IMR-90 (cell line): ENCODE measurements around the gene PDZD7. TPM values are rescaled to one million over a fixed set of nuclear protein-coding genes. Genes with fewer than 3 reads are reported as not detected.

Experiments used
- ATAC-seq: fragments of 200-7000 bp; cut with Tn5 transposase; 2 replicates; pipeline ENCODE4 v1.9.1; 2020; ENCODE audit warnings: low read depth, mild to moderate bottlenecking, moderate library complexity
- BruUV-seq: library from RNA; stranded (reverse); fragments of 400-500 nt; replicated peaks from 2 replicates; lab custom pipeline; 2021; lab: Mats Ljungman, UMichigan
- CTCF ChIA-PET: fragments of 300-600 bp; formaldehyde crosslinking; extraction: SDS; loops from one replicate; lab custom pipeline; 2021; ENCODE audit warnings: antibody characterized with exemption; lab: Yijun Ruan, JAX
- POLR2A ChIA-PET: fragments of 300-600 bp; sonication (Branson Sonifier 250); formaldehyde crosslinking; loops from one replicate; lab custom pipeline; 2022; ENCODE audit warnings: antibody characterized with exemption; ENCODE audit not compliant: unreplicated experiment; lab: Charles Lee
- DNase-seq: peaks from one replicate; pipeline ENCODE4 v3.0.0; 2013
- H2AFZ ChIP-seq: replicated peaks from 2 replicates; pipeline ENCODE3; 2013; ENCODE audit warnings: low read length, mild to moderate bottlenecking; ENCODE audit not compliant: poor library complexity
- H2AK5ac ChIP-seq: 2 replicates; pipeline ENCODE4 v1.6.1; 2013; ENCODE audit warnings: low read depth, low read length, inconsistent platforms
- H2AK9ac ChIP-seq: replicated peaks from 2 replicates; pipeline ENCODE3; 2013; ENCODE audit warnings: mild to moderate bottlenecking, low read depth, low read length, moderate library complexity; ENCODE audit not compliant: poor library complexity
- H2BK120ac ChIP-seq: 2 replicates; pipeline ENCODE4 v1.6.1; 2013; ENCODE audit warnings: low read depth, low read length, inconsistent platforms
- H2BK15ac ChIP-seq: 3 replicates; pipeline ENCODE4 v1.6.1; 2013; ENCODE audit warnings: low read depth, low read length, inconsistent platforms
- H2BK20ac ChIP-seq: 2 replicates; pipeline ENCODE4 v1.6.1; 2013; ENCODE audit warnings: low read depth, mild to moderate bottlenecking, inconsistent platforms, low read length, moderate library complexity
- H2BK5ac ChIP-seq: 2 replicates; pipeline ENCODE4 v1.6.1; 2013; ENCODE audit warnings: mild to moderate bottlenecking, low read depth, low read length, inconsistent platforms; ENCODE audit not compliant: poor library complexity, severe bottlenecking
- H3K14ac ChIP-seq: replicated peaks from 2 replicates; pipeline ENCODE4 v1.6.1; 2013; ENCODE audit warnings: low read depth, low read length, inconsistent platforms
- H3K18ac ChIP-seq: 2 replicates; pipeline ENCODE4 v1.6.1; 2013; ENCODE audit warnings: low read depth, low read length, control low read depth
- H3K23ac ChIP-seq: 2 replicates; pipeline ENCODE4 v1.6.1; 2013; ENCODE audit warnings: low read depth, low read length, inconsistent platforms
- H3K27ac ChIP-seq: 2 replicates; pipeline ENCODE4 v1.5.1; 2013; ENCODE audit warnings: mild to moderate bottlenecking, control low read depth, low read length; ENCODE audit not compliant: insufficient read depth
- H3K27me3 ChIP-seq: 2 replicates; pipeline ENCODE4 v1.6.1; 2013; ENCODE audit warnings: low read length; ENCODE audit not compliant: control insufficient read depth, insufficient read depth
- H3K36me3 ChIP-seq: 2 replicates; pipeline ENCODE4 v1.6.1; 2013; ENCODE audit warnings: low read length, mixed read lengths; ENCODE audit not compliant: control insufficient read depth, insufficient read depth
- H3K4ac ChIP-seq: 2 replicates; pipeline ENCODE4 v1.6.1; 2013; ENCODE audit warnings: low read depth, low read length, inconsistent platforms
- H3K4me1 ChIP-seq: 2 replicates; pipeline ENCODE4 v1.6.1; 2013; ENCODE audit warnings: low read length, mixed read lengths; ENCODE audit not compliant: control insufficient read depth, insufficient read depth
- H3K4me2 ChIP-seq: 2 replicates; pipeline ENCODE4 v1.6.1; 2013; ENCODE audit warnings: low read depth, mild to moderate bottlenecking, control low read depth, low read length, moderate library complexity
- H3K4me3 ChIP-seq: 2 replicates; pipeline ENCODE4 v1.5.1; 2013; ENCODE audit warnings: low read depth, mild to moderate bottlenecking, control low read depth, low read length, moderate library complexity; ENCODE audit not compliant: insufficient read depth
- H3K56ac ChIP-seq: 2 replicates; pipeline ENCODE4 v1.6.1; 2013; ENCODE audit warnings: low read length, inconsistent platforms; ENCODE audit not compliant: insufficient read depth; ENCODE audit errors: extremely low read depth
- H3K79me1 ChIP-seq, 2 experiments: 2 replicates each; pipeline ENCODE4 v1.6.1; 2013; ENCODE audit warnings: low read length in 2 of 2, inconsistent platforms in 1 of 2, low read depth in 1 of 2
- H3K9ac ChIP-seq: 2 replicates; pipeline ENCODE4 v1.6.1; 2013; ENCODE audit warnings: low read depth, low read length, control low read depth
- H3K9me1 ChIP-seq: 2 replicates; pipeline ENCODE4 v1.6.1; 2013; ENCODE audit warnings: low read length, inconsistent platforms; ENCODE audit not compliant: insufficient read depth
- H3K9me3 ChIP-seq: 2 replicates; pipeline ENCODE4 v1.6.1; 2013; ENCODE audit warnings: low read length; ENCODE audit not compliant: control insufficient read depth, insufficient read depth
- H4K20me1 ChIP-seq: 2 replicates; pipeline ENCODE4 v1.6.1; 2013; ENCODE audit warnings: low read length, inconsistent platforms; ENCODE audit not compliant: insufficient read depth
- H4K5ac ChIP-seq: 2 replicates; pipeline ENCODE4 v1.6.1; 2013; ENCODE audit warnings: mild to moderate bottlenecking, low read depth, low read length, control low read depth
- H4K8ac ChIP-seq, 2 experiments: 2 replicates each; pipeline ENCODE4 v1.6.1; 2013; ENCODE audit warnings: low read depth in 2 of 2, low read length in 2 of 2, control low read depth in 1 of 2, inconsistent platforms in 1 of 2
- H4K91ac ChIP-seq: 2 replicates; pipeline ENCODE4 v1.6.1; 2013; ENCODE audit warnings: low read depth, low read length, inconsistent platforms; ENCODE audit not compliant: insufficient read depth
- BHLHE40 ChIP-seq: fragments of 150-350 bp; IDR thresholded peaks from 2 replicates; pipeline ENCODE4 v1.6.1; 2016; ENCODE audit warnings: mild to moderate bottlenecking, low read depth, low read length
- CEBPB ChIP-seq: IDR thresholded peaks from 2 replicates; pipeline ENCODE4 v1.6.1; 2012; ENCODE audit warnings: low read depth, low read length, improper control_type of control experiment
- CHD1 ChIP-seq: IDR thresholded peaks from 2 replicates; pipeline ENCODE4 v1.6.1; 2012; ENCODE audit warnings: low read depth, low read length, improper control_type of control experiment
- ELK1 ChIP-seq: fragments of 150-350 bp; IDR thresholded peaks from 2 replicates; pipeline ENCODE4 v1.6.1; 2016; ENCODE audit warnings: low read depth, mild to moderate bottlenecking, low read length, moderate library complexity, borderline replicate concordance
- FOS ChIP-seq: fragments of 150-350 bp; IDR thresholded peaks from 2 replicates; pipeline ENCODE4 v1.6.1; 2016; ENCODE audit warnings: low read depth, low read length
- MAFK ChIP-seq: IDR thresholded peaks from 2 replicates; pipeline ENCODE4 v1.6.1; 2012; ENCODE audit warnings: low read depth, low read length, improper control_type of control experiment
- MAZ ChIP-seq: IDR thresholded peaks from 2 replicates; pipeline ENCODE4 v1.6.1; 2012; ENCODE audit warnings: low read depth, mild to moderate bottlenecking, low read length, improper control_type of control experiment, moderate library complexity, borderline replicate concordance
- MXI1 ChIP-seq: IDR thresholded peaks from 2 replicates; pipeline ENCODE4 v1.6.1; 2012; ENCODE audit warnings: low read depth, mild to moderate bottlenecking, low read length, moderate library complexity, borderline replicate concordance
- NFE2L2 ChIP-seq: fragments of 150-350 bp; IDR thresholded peaks from 2 replicates; pipeline ENCODE4 v1.6.1; 2016; ENCODE audit warnings: low read depth, mild to moderate bottlenecking, low read length
- POLR2A ChIP-seq: IDR thresholded peaks from 2 replicates; pipeline ENCODE4 v1.6.1; 2012; ENCODE audit warnings: mild to moderate bottlenecking, low read depth, low read length
- RAD21 ChIP-seq: IDR thresholded peaks from 2 replicates; pipeline ENCODE4 v1.6.1; 2012; ENCODE audit warnings: low read length, improper control_type of control experiment
- RCOR1 ChIP-seq: IDR thresholded peaks from 2 replicates; pipeline ENCODE4 v1.6.1; 2012; ENCODE audit warnings: mild to moderate bottlenecking, low read length, improper control_type of control experiment; ENCODE audit not compliant: insufficient replicate concordance
- RFX5 ChIP-seq: IDR thresholded peaks from 2 replicates; pipeline ENCODE4 v1.8.0; 2012; ENCODE audit warnings: low read depth, mild to moderate bottlenecking, low read length, moderate library complexity
- SMC3 ChIP-seq: fragments of 150-350 bp; IDR thresholded peaks from 2 replicates; pipeline ENCODE4 v1.6.1; 2016; ENCODE audit warnings: low read depth, mild to moderate bottlenecking, antibody characterized with exemption, low read length, moderate library complexity
- USF2 ChIP-seq: fragments of 150-350 bp; IDR thresholded peaks from 2 replicates; pipeline ENCODE4 v1.6.1; 2017; ENCODE audit warnings: mild to moderate bottlenecking, antibody characterized with exemption, low read length, low read depth
- WGBS, 2 experiments: methylation state at CpG; one replicate each; pipeline versions ENCODE4 v1.1.5 to v1.1.7; 2013; ENCODE audit warnings: missing lambda C conversion rate in 2 of 2; ENCODE audit not compliant: insufficient read length in 1 of 2; ENCODE audit errors: extremely low coverage in 2 of 2; 5-methylcytosine and 5-hydroxymethylcytosine counted together
- dilution Hi-C: fragments of 300-500 bp; cut with HindIII; formaldehyde crosslinking; loops from one replicate; pipeline ENCODE4 v1.14.3; 2018; ENCODE audit warnings: low sequenced_read_pairs; ENCODE audit not compliant: unreplicated experiment
- in situ Hi-C: fragments of 300-500 bp; cut with MboI; formaldehyde crosslinking; loops from 3 replicates; pipeline ENCODE4 v1.14.3; 2019; ENCODE audit warnings: low sequenced_read_pairs, inconsistent platforms, mixed read lengths
- intact Hi-C: fragments of 100-400 bp; cut with micrococcal nuclease; formaldehyde crosslinking; loops from 2 replicates; pipeline ENCODE4 v1.10.0; 2022
- polyA plus RNA-seq, 3 experiments: library from polyadenylated mRNA; depleted of rRNA; stranded (reverse); fragments of >200 nt; gene quantifications; 2 replicates each; pipeline ENCODE4 v1.2.3, GENCODE V29; 2012; ENCODE audit warnings: low replicate concordance in 1 of 3
- total RNA-seq: library from RNA; depleted of rRNA; stranded (reverse); fragments of >200 nt; gene quantifications from 2 replicates; pipeline ENCODE4 v1.2.3, GENCODE V29; 2012
- TF ChIP-seq, protein P1 (sequence below): conservative IDR thresholded peaks from 2 replicates; pipeline ENCODE4 v1.5.1; 2012; ENCODE audit warnings: mild to moderate bottlenecking, low read depth, low read length, improper control_type of control experiment

Gene PDZD7
- total and polyA plus RNA-seq, 2 of the 4 experiments (the other 2 are of a cell fraction) = 0.90 to 1.5 TPM

GRCh38 chr10:101003639-101004206 is 27.2 kb downstream of the PDZD7 start:
- CTCF ChIA-PET = interaction anchor here (1.5 to 3.2 kb wide), 2 partner anchors 8 to 11 kb away, joined by 4 to 10 read pairs; no protein-coding TSS in a partner anchor
- POLR2A ChIA-PET = no interaction called here
- no peak overlapping the region for H3K4me3 ChIP-seq

More at GRCh38 chr10:101003639-101004206, 27.2 kb downstream of the PDZD7 start:
- peaks cover 38% of the 10 kb centered on the region for H3K4me1 ChIP-seq
- WGBS, 2 experiments = 98% methylated on average over 8 of the region's 18 CpGs; no CpG with 5 or more reads in 1 of the 2 experiments
- no peak overlapping the region for H3K56ac ChIP-seq
- no peak overlapping the region for H3K23ac ChIP-seq
- H2AFZ ChIP-seq = no peak overlapping the region
- no peak overlapping the region for H4K8ac ChIP-seq
- H2AK9ac ChIP-seq = peak overlapping the region; percentile 60
- H3K4me2 ChIP-seq = no peak overlapping the region
- peaks cover 24 to 75% of the 10 kb centered on the region in 2 experiments for H3K79me1 ChIP-seq
- H3K4ac ChIP-seq = no peak overlapping the region
- H2AK5ac ChIP-seq = no peak overlapping the region
- H3K9me3 ChIP-seq = no peaks in the 10 kb centered on the region
- no peak overlapping the region for H3K14ac ChIP-seq
- no peaks in the 10 kb centered on the region for H3K27me3 ChIP-seq
- dilution Hi-C loops (no loop called here), intact Hi-C loops (no loop called here), in situ Hi-C loops (no loop called here)
- DNase-seq (no peak), ATAC-seq (no peak)
- H3K27ac ChIP-seq = no peak overlapping the region
- no peak overlapping the region for H2BK20ac ChIP-seq
- no peak overlapping the region for H2BK120ac ChIP-seq
- H4K20me1 ChIP-seq = peaks cover 70% of the 10 kb centered on the region
- no peak overlapping the region for H2BK5ac ChIP-seq
- no peak overlapping the region for H4K5ac ChIP-seq
- no peak overlapping the region for H3K18ac ChIP-seq
- no peak for TF ChIP-seq SMC3
- TF ChIP-seq NFE2L2 = no peak
- TF ChIP-seq MAZ = no peak
- no peak for TF ChIP-seq ELK1
- TF ChIP-seq, protein P1, sequence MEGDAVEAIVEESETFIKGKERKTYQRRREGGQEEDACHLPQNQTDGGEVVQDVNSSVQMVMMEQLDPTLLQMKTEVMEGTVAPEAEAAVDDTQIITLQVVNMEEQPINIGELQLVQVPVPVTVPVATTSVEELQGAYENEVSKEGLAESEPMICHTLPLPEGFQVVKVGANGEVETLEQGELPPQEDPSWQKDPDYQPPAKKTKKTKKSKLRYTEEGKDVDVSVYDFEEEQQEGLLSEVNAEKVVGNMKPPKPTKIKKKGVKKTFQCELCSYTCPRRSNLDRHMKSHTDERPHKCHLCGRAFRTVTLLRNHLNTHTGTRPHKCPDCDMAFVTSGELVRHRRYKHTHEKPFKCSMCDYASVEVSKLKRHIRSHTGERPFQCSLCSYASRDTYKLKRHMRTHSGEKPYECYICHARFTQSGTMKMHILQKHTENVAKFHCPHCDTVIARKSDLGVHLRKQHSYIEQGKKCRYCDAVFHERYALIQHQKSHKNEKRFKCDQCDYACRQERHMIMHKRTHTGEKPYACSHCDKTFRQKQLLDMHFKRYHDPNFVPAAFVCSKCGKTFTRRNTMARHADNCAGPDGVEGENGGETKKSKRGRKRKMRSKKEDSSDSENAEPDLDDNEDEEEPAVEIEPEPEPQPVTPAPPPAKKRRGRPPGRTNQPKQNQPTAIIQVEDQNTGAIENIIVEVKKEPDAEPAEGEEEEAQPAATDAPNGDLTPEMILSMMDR = no peak
- no peak for TF ChIP-seq MAFK
- TF ChIP-seq RFX5 = no peak
- TF ChIP-seq POLR2A = no peak
- no peak for TF ChIP-seq USF2
- no peak for TF ChIP-seq FOS
- TF ChIP-seq BHLHE40 = no peak
- no peak for TF ChIP-seq CHD1
- no peak for TF ChIP-seq MXI1
- TF ChIP-seq RCOR1 = no peak
- TF ChIP-seq RAD21 = no peak
- no peak for TF ChIP-seq CEBPB
- no TSS peak for BruUV-seq
- peaks cover 47% of the 10 kb centered on the region for H3K36me3 ChIP-seq
- H3K9ac ChIP-seq = no peak overlapping the region
- no peak overlapping the region for H2BK15ac ChIP-seq
- H3K9me1 ChIP-seq = peaks cover 13% of the 10 kb centered on the region
- no peak overlapping the region for H4K91ac ChIP-seq
